Activated T-helper 17 cell treated with anti-CD3 and anti-CD28 coated beads, Interleukin-2, amount 50 U/mL, for 72 hours (primary cell): ENCODE measurements around the gene OR10G4. TPM values are rescaled to one million over a fixed set of nuclear protein-coding genes. Genes with fewer than 3 reads are reported as not detected.
"Not testable (repeated sequence)": the region's sequence is repeated elsewhere in the genome, so short reads cannot be mapped to it uniquely, and the experiment has no call there.

Source experiments
- ATAC-seq: fragments of 150-1000 bp; cut with Tn5 transposase; replicated peaks from 2 replicates; pipeline ENCODE4 v1.10.0; 2021; ENCODE audit warnings: mild to moderate bottlenecking, moderate library complexity
- H3K27ac Mint-ChIP-seq: one replicate; pipeline ENCODE4 v1.8.0; 2022; ENCODE audit warnings: mixed read lengths
- H3K27me3 Mint-ChIP-seq: one replicate; pipeline ENCODE4 v1.8.0; 2022; ENCODE audit warnings: mixed read lengths
- H3K36me3 Mint-ChIP-seq: one replicate; pipeline ENCODE4 v1.8.0; 2022; ENCODE audit warnings: low read depth, mild to moderate bottlenecking, mixed read lengths
- H3K4me1 Mint-ChIP-seq: one replicate; pipeline ENCODE4 v1.8.0; 2022; ENCODE audit warnings: mixed read lengths
- H3K4me3 Mint-ChIP-seq: one replicate; pipeline ENCODE4 v1.8.0; 2022; ENCODE audit warnings: mild to moderate bottlenecking, mixed read lengths
- H3K9me3 Mint-ChIP-seq: one replicate; pipeline ENCODE4 v1.8.0; 2022; ENCODE audit warnings: mixed read lengths
- total RNA-seq, 2 donors: library from RNA; stranded (reverse); gene quantifications; one replicate each; pipeline ENCODE4 v1.2.3, GENCODE V29; 2022

The OR10G4 gene
- not detected for total RNA-seq

GRCh38 chr11:124012697-124013096, at the start of gene OR10G4:
Gene OR10G4 (plus strand): TSS chr11:124012997. CDS start chr11:124015575, 2,578 bp downstream.
- no peak within 1 kb of the TSS for H3K27ac Mint-ChIP-seq
- ATAC-seq: no peak
- H3K36me3 Mint-ChIP-seq: no peaks in the 10 kb centered on the region
- H3K4me3 Mint-ChIP-seq: no peak within 1 kb of the TSS
- no peaks in the 10 kb centered on the region for H3K9me3 Mint-ChIP-seq
- H3K4me1 Mint-ChIP-seq: no peaks in the 10 kb centered on the region
- no peaks in the 10 kb centered on the region for H3K27me3 Mint-ChIP-seq

- no peak for ATAC-seq
- Mint-ChIP-seq H3K27ac (no peak overlapping the region), H3K4me1 (no peaks in the 10 kb centered on the region), H3K36me3 (no peaks in the 10 kb centered on the region), H3K27me3 (peaks cover 3% of the 10 kb centered on the region), H3K9me3 (no peaks in the 10 kb centered on the region), H3K4me3 (no peak overlapping the region)
Observed at GRCh38 chr11:123973816-123974215, 39.0 kb upstream of the OR10G4 start.

GRCh38 chr11:123976770-123977560, 35.8 kb upstream of the OR10G4 start:
- H3K27ac Mint-ChIP-seq: no peak overlapping the region
- no peaks in the 10 kb centered on the region for H3K36me3 Mint-ChIP-seq
- peaks cover 6% of the 10 kb centered on the region for H3K27me3 Mint-ChIP-seq
- H3K4me3 Mint-ChIP-seq: no peak overlapping the region
- no peaks in the 10 kb centered on the region for H3K4me1 Mint-ChIP-seq
- peak; percentile 7 for ATAC-seq
- H3K9me3 Mint-ChIP-seq: no peaks in the 10 kb centered on the region

GRCh38 chr11:123977731-123978347, 35.0 kb upstream of the OR10G4 start, which contains the start of gene OR10S1:
Gene OR10S1 (minus strand): TSS chr11:123977781. CDS start chr11:123977664, 117 bp downstream.
- H3K27ac Mint-ChIP-seq: no peak within 1 kb of the TSS
- H3K27me3 Mint-ChIP-seq: peaks cover 6% of the 10 kb centered on the region
- peaks cover 2% of the 10 kb centered on the region for H3K9me3 Mint-ChIP-seq
- H3K4me3 Mint-ChIP-seq: no peak within 1 kb of the TSS
- ATAC-seq: no peak
- no peaks in the 10 kb centered on the region for H3K4me1 Mint-ChIP-seq
- no peaks in the 10 kb centered on the region for H3K36me3 Mint-ChIP-seq

- Mint-ChIP-seq H3K27me3 (peaks cover 15% of the 10 kb centered on the region), H3K4me1 (no peaks in the 10 kb centered on the region), H3K4me3 (no peak overlapping the region)
Observed at GRCh38 chr11:123979311-123979710, 33.5 kb upstream of the OR10G4 start.

GRCh38 chr11:123995119-123995518, 17.7 kb upstream of the OR10G4 start, which contains the start of gene OR10G6:
Gene OR10G6 (minus strand): TSS chr11:123995161. CDS start chr11:123995161, 0 bp downstream.
- Mint-ChIP-seq H3K27me3 (no peaks in the 10 kb centered on the region), H3K4me3 (no peak within 1 kb of the TSS), H3K36me3 (no peaks in the 10 kb centered on the region)

More at GRCh38 chr11:123979311-123979710, 33.5 kb upstream of the OR10G4 start:
- no peak for ATAC-seq
- Mint-ChIP-seq H3K27ac (no peak overlapping the region), H3K9me3 (peaks cover 8% of the 10 kb centered on the region), H3K36me3 (no peaks in the 10 kb centered on the region)

GRCh38 chr11:124015837-124016236, 3.0 kb downstream of the OR10G4 start:
- H3K9me3 Mint-ChIP-seq, ATAC-seq, H3K4me1 Mint-ChIP-seq, H3K27me3 Mint-ChIP-seq, H3K36me3 Mint-ChIP-seq, H3K4me3 Mint-ChIP-seq, H3K27ac Mint-ChIP-seq: not testable (repeated sequence)

More at GRCh38 chr11:123995119-123995518, 17.7 kb upstream of the OR10G4 start, which contains the start of gene OR10G6:
- Mint-ChIP-seq H3K27ac (no peak within 1 kb of the TSS), H3K4me1 (no peaks in the 10 kb centered on the region), H3K9me3 (no peaks in the 10 kb centered on the region)
- no peak for ATAC-seq

GRCh38 chr11:124026498-124026897, 13.7 kb downstream of the OR10G4 start, which contains the start of gene OR10G8:
Gene OR10G8 (plus strand): TSS chr11:124026798. CDS start chr11:124029623, 2,825 bp downstream.
- Mint-ChIP-seq H3K27me3 (peaks cover 4% of the 10 kb centered on the region), H3K4me1 (no peaks in the 10 kb centered on the region), H3K4me3 (no peak within 1 kb of the TSS), H3K36me3 (no peaks in the 10 kb centered on the region), H3K9me3 (no peaks in the 10 kb centered on the region), H3K27ac (no peak within 1 kb of the TSS)
- no peak for ATAC-seq

- H3K27me3 Mint-ChIP-seq: peaks cover 11% of the 10 kb centered on the region
- ATAC-seq: no peak
- H3K27ac Mint-ChIP-seq: no peak overlapping the region
- no peaks in the 10 kb centered on the region for H3K36me3 Mint-ChIP-seq
- H3K4me1 Mint-ChIP-seq: no peaks in the 10 kb centered on the region
- H3K9me3 Mint-ChIP-seq: no peaks in the 10 kb centered on the region
- H3K4me3 Mint-ChIP-seq: no peak overlapping the region
Observed at GRCh38 chr11:124036666-124037065, 23.9 kb downstream of the OR10G4 start.

- Mint-ChIP-seq H3K27ac (no peak overlapping the region), H3K4me3 (no peak overlapping the region), H3K36me3 (no peaks in the 10 kb centered on the region), H3K27me3 (peaks cover 11% of the 10 kb centered on the region), H3K9me3 (no peaks in the 10 kb centered on the region), H3K4me1 (no peaks in the 10 kb centered on the region)
- no peak for ATAC-seq
Observed at GRCh38 chr11:124039557-124039956, 26.8 kb downstream of the OR10G4 start.

- H3K36me3 Mint-ChIP-seq: no peaks in the 10 kb centered on the region
- no peak within 1 kb of the TSS for H3K4me3 Mint-ChIP-seq
- no peaks in the 10 kb centered on the region for H3K9me3 Mint-ChIP-seq
- H3K27me3 Mint-ChIP-seq: peaks cover 6% of the 10 kb centered on the region
- no peak for ATAC-seq
- H3K27ac Mint-ChIP-seq: no peak within 1 kb of the TSS
- no peaks in the 10 kb centered on the region for H3K4me1 Mint-ChIP-seq
Observed at GRCh38 chr11:124041254-124041653, 28.5 kb downstream of the OR10G4 start, which contains the start of gene OR10G7. Gene OR10G7 (minus strand): TSS chr11:124041325. CDS start chr11:124039001, 2,324 bp downstream.

- no peaks in the 10 kb centered on the region for H3K36me3 Mint-ChIP-seq
- H3K4me1 Mint-ChIP-seq: no peaks in the 10 kb centered on the region
- H3K9me3 Mint-ChIP-seq: no peaks in the 10 kb centered on the region
- peaks cover 9% of the 10 kb centered on the region for H3K27me3 Mint-ChIP-seq
- no peak overlapping the region for H3K4me3 Mint-ChIP-seq
- no peak overlapping the region for H3K27ac Mint-ChIP-seq
- ATAC-seq: no peak
Observed at GRCh38 chr11:124043420-124043819, 30.6 kb downstream of the OR10G4 start.

GRCh38 chr11:124050748-124051147, 38.0 kb downstream of the OR10G4 start:
- ATAC-seq: peak; percentile 43
- Mint-ChIP-seq H3K36me3 (no peaks in the 10 kb centered on the region), H3K9me3 (no peaks in the 10 kb centered on the region)

GRCh38 chr11:124052966-124053365, 40.2 kb downstream of the OR10G4 start:
- Mint-ChIP-seq H3K36me3 (no peaks in the 10 kb centered on the region), H3K27me3 (peaks cover 4% of the 10 kb centered on the region), H3K9me3 (no peaks in the 10 kb centered on the region), H3K4me3 (no peak overlapping the region), H3K4me1 (no peaks in the 10 kb centered on the region), H3K27ac (no peak overlapping the region)
- no peak for ATAC-seq

More at GRCh38 chr11:124050748-124051147, 38.0 kb downstream of the OR10G4 start:
- no peak overlapping the region for H3K27ac Mint-ChIP-seq
- H3K4me3 Mint-ChIP-seq: no peak overlapping the region
- no peaks in the 10 kb centered on the region for H3K4me1 Mint-ChIP-seq
- peaks cover 10% of the 10 kb centered on the region for H3K27me3 Mint-ChIP-seq
